Stimulated activated naive B cell treated with anti-CD40 and anti-IgM and Interleukin-4, amounts not matched to agents 10 μg/mL and 1 μg/mL and 100 μg/mL, for 72 hours (primary cell): Measurements from ENCODE around the gene TUBGCP2.
A peak's percentile ranks its signal among the peaks of the same experiment; 100 is the strongest.

Source experiments
- ATAC-seq, 2 donors: fragments of 150-1000 bp; cut with Tn5 transposase; replicated peaks; 2 replicates each; pipeline ENCODE4 v1.10.0; 2021; ENCODE audit warnings: moderate library complexity in 1 of 2
- DNase-seq: peaks from one replicate; pipeline ENCODE4 v3.0.0; 2021
- H3K27ac Mint-ChIP-seq: one replicate; pipeline ENCODE4 v1.8.0; 2022; ENCODE audit warnings: mild to moderate bottlenecking, mixed read lengths
- H3K27me3 Mint-ChIP-seq, 2 donors: one replicate each; pipeline ENCODE4 v1.8.0; 2022; ENCODE audit warnings: mixed read lengths in 2 of 2
- H3K36me3 Mint-ChIP-seq, 2 donors: one replicate each; pipeline ENCODE4 v1.8.0; 2022; ENCODE audit warnings: mixed read lengths in 2 of 2, mild to moderate bottlenecking in 1 of 2
- H3K4me1 Mint-ChIP-seq, 2 donors: one replicate each; pipeline ENCODE4 v1.8.0; 2022; ENCODE audit warnings: mixed read lengths in 2 of 2, mild to moderate bottlenecking in 1 of 2
- H3K4me3 Mint-ChIP-seq, 2 donors: one replicate each; pipeline ENCODE4 v1.8.0; 2022; ENCODE audit warnings: mild to moderate bottlenecking in 2 of 2, mixed read lengths in 2 of 2, moderate library complexity in 1 of 2
- H3K9me3 Mint-ChIP-seq, 2 donors: one replicate each; pipeline ENCODE4 v1.8.0; 2022; ENCODE audit warnings: mixed read lengths in 2 of 2, mild to moderate bottlenecking in 1 of 2

TUBGCP2 gene

GRCh38 chr10:133349577-133350011 lies 40.9 kb upstream of the TUBGCP2 start:
- Mint-ChIP-seq H3K9me3 (no peaks in the 10 kb centered on the region), H3K4me1 (peaks cover 11 to 18% of the 10 kb centered on the region in 2 donors), H3K27ac (no peak overlapping the region), H3K27me3 (peaks cover 19 to 31% of the 10 kb centered on the region in 2 donors), H3K4me3 (no peak overlapping the region), H3K36me3 (peaks cover 0 to 2% of the 10 kb centered on the region in 2 donors)
- no peak for DNase-seq
- ATAC-seq, result no peak

GRCh38 chr10:133349160-133349568 lies 40.5 kb upstream of the TUBGCP2 start:
- Mint-ChIP-seq H3K27me3 (peaks cover 22 to 36% of the 10 kb centered on the region in 2 donors), H3K4me3 (peak overlapping the region in 1 of 2 donors; percentile 3), H3K36me3 (peaks cover 0 to 2% of the 10 kb centered on the region in 2 donors), H3K27ac (no peak overlapping the region), H3K9me3 (no peaks in the 10 kb centered on the region), H3K4me1 (peaks cover 11 to 18% of the 10 kb centered on the region in 2 donors)
- DNase-seq, result no peak
- peak in 1 of 2 donors; percentile 18 for ATAC-seq

GRCh38 chr10:133347710-133348517 lies 39.2 kb upstream of the TUBGCP2 start:
- no peaks in the 10 kb centered on the region for H3K36me3 Mint-ChIP-seq
- no peaks in the 10 kb centered on the region for H3K9me3 Mint-ChIP-seq
- H3K27ac Mint-ChIP-seq, result no peak overlapping the region
- ATAC-seq (no peak), DNase-seq (no peak)
- H3K27me3 Mint-ChIP-seq, result peaks cover 29 to 45% of the 10 kb centered on the region in 2 donors
- H3K4me3 Mint-ChIP-seq, result peak overlapping the region in 1 of 2 donors; percentile 35
- peaks cover 9 to 18% of the 10 kb centered on the region in 2 donors for H3K4me1 Mint-ChIP-seq

GRCh38 chr10:133346413-133346812 lies 37.7 kb upstream of the TUBGCP2 start:
- peaks cover 38 to 55% of the 10 kb centered on the region in 2 donors for H3K27me3 Mint-ChIP-seq
- ATAC-seq (no peak), DNase-seq (no peak)
- peaks cover 9 to 18% of the 10 kb centered on the region in 2 donors for H3K4me1 Mint-ChIP-seq
- no peak overlapping the region for H3K4me3 Mint-ChIP-seq
- no peaks in the 10 kb centered on the region for H3K36me3 Mint-ChIP-seq
- H3K27ac Mint-ChIP-seq, result no peak overlapping the region
- H3K9me3 Mint-ChIP-seq, result no peaks in the 10 kb centered on the region

- no peak for DNase-seq
- peaks cover 6 to 16% of the 10 kb centered on the region in 2 donors for H3K4me1 Mint-ChIP-seq
These were observed 35.6 kb upstream of the TUBGCP2 start for GRCh38 chr10:133344236-133344635.

GRCh38 chr10:133343558-133343957 lies 34.9 kb upstream of the TUBGCP2 start:
- Mint-ChIP-seq H3K4me1 (peaks cover 2 to 11% of the 10 kb centered on the region in 2 donors), H3K9me3 (no peaks in the 10 kb centered on the region), H3K27me3 (peaks cover 36 to 49% of the 10 kb centered on the region in 2 donors), H3K27ac (no peak overlapping the region), H3K4me3 (no peak overlapping the region), H3K36me3 (no peaks in the 10 kb centered on the region)
- no peak for ATAC-seq
- no peak for DNase-seq

More at GRCh38 chr10:133344236-133344635, 35.6 kb upstream of the TUBGCP2 start:
- Mint-ChIP-seq H3K27ac (no peak overlapping the region), H3K9me3 (no peaks in the 10 kb centered on the region), H3K36me3 (no peaks in the 10 kb centered on the region), H3K27me3 (peaks cover 41 to 54% of the 10 kb centered on the region in 2 donors), H3K4me3 (no peak overlapping the region)
- no peak for ATAC-seq

GRCh38 chr10:133342942-133343341 lies 34.3 kb upstream of the TUBGCP2 start:
- H3K4me3 Mint-ChIP-seq, result no peak overlapping the region
- ATAC-seq, result no peak

GRCh38 chr10:133341983-133342382 lies 33.3 kb upstream of the TUBGCP2 start:
- Mint-ChIP-seq H3K4me1 (peaks cover 2 to 11% of the 10 kb centered on the region in 2 donors), H3K27me3 (peaks cover 36 to 49% of the 10 kb centered on the region in 2 donors), H3K9me3 (no peaks in the 10 kb centered on the region), H3K36me3 (no peaks in the 10 kb centered on the region), H3K27ac (no peak overlapping the region), H3K4me3 (no peak overlapping the region)
- DNase-seq, result no peak
- no peak for ATAC-seq

More at GRCh38 chr10:133342942-133343341, 34.3 kb upstream of the TUBGCP2 start:
- no peaks in the 10 kb centered on the region for H3K36me3 Mint-ChIP-seq
- H3K27ac Mint-ChIP-seq, result no peak overlapping the region
- peaks cover 36 to 49% of the 10 kb centered on the region in 2 donors for H3K27me3 Mint-ChIP-seq
- H3K4me1 Mint-ChIP-seq, result peaks cover 2 to 11% of the 10 kb centered on the region in 2 donors
- DNase-seq, result no peak
- H3K9me3 Mint-ChIP-seq, result no peaks in the 10 kb centered on the region

- ATAC-seq (no peak), DNase-seq (no peak)
- H3K27ac Mint-ChIP-seq, result no peak overlapping the region
- H3K27me3 Mint-ChIP-seq, result peaks cover 26 to 29% of the 10 kb centered on the region in 2 donors
- H3K36me3 Mint-ChIP-seq, result no peaks in the 10 kb centered on the region
- no peak overlapping the region for H3K4me3 Mint-ChIP-seq
- no peaks in the 10 kb centered on the region for H3K9me3 Mint-ChIP-seq
- peaks cover 1 to 3% of the 10 kb centered on the region in 2 donors for H3K4me1 Mint-ChIP-seq
These were observed 31.2 kb upstream of the TUBGCP2 start for GRCh38 chr10:133339708-133340380.

- Mint-ChIP-seq H3K4me3 (no peak overlapping the region), H3K9me3 (no peaks in the 10 kb centered on the region), H3K27me3 (peaks cover 27% of the 10 kb centered on the region in 2 donors), H3K36me3 (no peaks in the 10 kb centered on the region), H3K4me1 (peaks cover 4% of the 10 kb centered on the region in 2 donors), H3K27ac (no peak overlapping the region)
- DNase-seq (no peak), ATAC-seq (no peak)
These were observed 29.7 kb upstream of the TUBGCP2 start for GRCh38 chr10:133338080-133339071.

- Mint-ChIP-seq H3K4me3 (no peak overlapping the region), H3K27me3 (peaks cover 31 to 32% of the 10 kb centered on the region in 2 donors), H3K36me3 (no peaks in the 10 kb centered on the region), H3K9me3 (no peaks in the 10 kb centered on the region), H3K27ac (no peak overlapping the region), H3K4me1 (peaks cover 4% of the 10 kb centered on the region in 2 donors)
- DNase-seq, result no peak
- no peak for ATAC-seq
These were observed 28.7 kb upstream of the TUBGCP2 start for GRCh38 chr10:133337370-133337725.

GRCh38 chr10:133336577-133337369 lies 28.1 kb upstream of the TUBGCP2 start, which contains the start of gene CALY:
TSS of gene CALY (minus strand) at chr10:133336896. CDS start at chr10:133328989, 7,907 bp downstream.
- Mint-ChIP-seq H3K27ac (no peak within 1 kb of the TSS), H3K4me3 (peak within 1 kb of the TSS; percentile 60 to 71), H3K9me3 (no peaks in the 10 kb centered on the region), H3K36me3 (no peaks in the 10 kb centered on the region), H3K27me3 (peaks cover 32% of the 10 kb centered on the region in 2 donors), H3K4me1 (peaks cover 4% of the 10 kb centered on the region in 2 donors)
- ATAC-seq (peak; percentile 38 to 50), DNase-seq (no peak)

- ATAC-seq (no peak), DNase-seq (no peak)
- H3K36me3 Mint-ChIP-seq, result no peaks in the 10 kb centered on the region
These were observed 27.5 kb upstream of the TUBGCP2 start for GRCh38 chr10:133336118-133336576.

More at GRCh38 chr10:133336118-133336576, 27.5 kb upstream of the TUBGCP2 start:
- no peak overlapping the region for H3K4me3 Mint-ChIP-seq
- H3K4me1 Mint-ChIP-seq, result peaks cover 4% of the 10 kb centered on the region in 2 donors
- peaks cover 31 to 32% of the 10 kb centered on the region in 2 donors for H3K27me3 Mint-ChIP-seq
- no peak overlapping the region for H3K27ac Mint-ChIP-seq
- no peaks in the 10 kb centered on the region for H3K9me3 Mint-ChIP-seq
